Subcutaneous preadipocyte (primary cell): ENCODE results near the gene PNPO. TPM values are rescaled to one million over a fixed set of nuclear protein-coding genes. Genes with fewer than 3 reads are reported as not detected.

Source experiments
- total RNA-seq: library from RNA; depleted of rRNA; stranded (reverse); fragments of >200 nt; gene quantifications from 2 replicates; pipeline ENCODE4 v1.2.3, GENCODE V29; 2012

The PNPO gene
- total RNA-seq: 28.7 and 42.4 TPM in 2 replicates

GRCh38 chr17:47941246-47942095 lies at the start of gene PNPO:
Gene PNPO (plus strand): TSS chr17:47941571. CDS start chr17:47941676, 105 bp downstream.

GRCh38 chr17:47895856-47896671 lies 45.3 kb upstream of the PNPO start, which contains the start of gene SP2:
Gene SP2 (plus strand): TSS chr17:47896236. CDS start chr17:47896287, 51 bp downstream.

GRCh38 chr17:47957591-47958490 lies 16.5 kb downstream of the PNPO start, which contains the start of gene PRR15L:
Gene PRR15L (minus strand): TSS chr17:47957883. CDS start chr17:47953234, 4,649 bp downstream.

GRCh38 chr17:47970725-47971499 lies 29.5 kb downstream of the PNPO start, which contains the start of gene CDK5RAP3:
Gene CDK5RAP3 (plus strand): TSS chr17:47971113. CDS start chr17:47971147, 34 bp downstream.

Other genes starting within 250 kb of the PNPO start
- 6.6 and 9.6 TPM in 2 replicates for gene TBKBP1, start 247.4 kb upstream of the PNPO start, total RNA-seq
- 2.6 and 3.7 TPM in 2 replicates for gene TBX21, start 208.3 kb upstream of the PNPO start, total RNA-seq
- 3.7 and 4.0 TPM in 2 replicates for gene OSBPL7, start 119.8 kb upstream of the PNPO start, total RNA-seq
- 40.3 and 41.9 TPM in 2 replicates for gene MRPL10, start 110.0 kb upstream of the PNPO start, total RNA-seq
- under 0.01 and 0.20 TPM in 2 replicates for gene LRRC46, start 109.9 kb upstream of the PNPO start, total RNA-seq
- gene SCRN2, start 100.3 kb upstream of the PNPO start, total RNA-seq: 23.1 and 30.5 TPM in 2 replicates
- under 0.01 TPM in 2 replicates for gene SP6, start 90.4 kb upstream of the PNPO start, total RNA-seq
- gene SP2, start 45.3 kb upstream of the PNPO start, total RNA-seq: 0.73 and 2.2 TPM in 2 replicates
- not detected in 2 replicates for gene PRR15L, start 16.3 kb downstream of the PNPO start, total RNA-seq
- gene CDK5RAP3, start 29.5 kb downstream of the PNPO start, total RNA-seq: 31.5 and 37.1 TPM in 2 replicates
- gene COPZ2, start 96.2 kb downstream of the PNPO start, total RNA-seq: 24.8 and 44.1 TPM in 2 replicates
- 59.2 and 71.4 TPM in 2 replicates for gene NFE2L1, start 106.8 kb downstream of the PNPO start, total RNA-seq
- gene CBX1, start 159.9 kb downstream of the PNPO start, total RNA-seq: 23.1 and 29.3 TPM in 2 replicates
- gene SNX11, start 166.2 kb downstream of the PNPO start, total RNA-seq: 8.0 and 10.3 TPM in 2 replicates